Fibroblast of mammary gland (primary cell): Measurements from ENCODE around the gene FLNC.

Experiments used
- DNase-seq: peaks from one replicate; pipeline ENCODE4 v3.0.0-alpha.2; 2010; ENCODE audit warnings: low read depth
- H3K4me3 ChIP-seq: 2 replicates; pipeline ENCODE4 v1.5.1; 2011; ENCODE audit warnings: low read depth, mild to moderate bottlenecking, low read length, moderate library complexity; ENCODE audit not compliant: control insufficient read depth
- TF ChIP-seq, protein P1 (sequence below): conservative IDR thresholded peaks from 2 replicates; pipeline ENCODE4 v1.5.1; 2011; ENCODE audit warnings: low read depth, low read length, inconsistent platforms; ENCODE audit not compliant: control insufficient read depth, insufficient read depth

Gene FLNC

DNA sequence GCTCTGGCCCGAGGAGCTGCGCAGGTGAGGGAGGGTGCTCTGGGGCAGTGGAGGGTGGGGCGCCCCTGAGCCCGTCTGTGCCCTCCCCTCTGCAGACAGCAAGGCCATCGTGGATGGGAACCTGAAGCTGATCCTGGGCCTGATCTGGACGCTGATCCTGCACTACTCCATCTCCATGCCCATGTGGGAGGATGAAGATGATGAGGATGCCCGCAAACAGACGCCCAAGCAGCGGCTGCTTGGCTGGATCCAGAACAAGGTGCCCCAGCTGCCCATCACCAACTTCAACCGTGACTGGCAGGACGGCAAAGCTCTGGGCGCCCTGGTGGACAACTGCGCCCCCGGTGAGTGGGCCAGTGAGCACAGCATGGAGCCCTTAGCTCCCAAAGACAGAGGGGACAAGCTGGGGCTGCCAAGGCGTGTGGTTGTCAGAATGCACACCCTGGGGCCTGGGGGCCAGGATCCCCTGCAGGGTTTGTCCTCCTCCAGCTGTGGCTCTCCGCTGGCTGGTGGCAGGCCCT lies 5.1 kb downstream of the FLNC start:
- TF ChIP-seq, protein P1, sequence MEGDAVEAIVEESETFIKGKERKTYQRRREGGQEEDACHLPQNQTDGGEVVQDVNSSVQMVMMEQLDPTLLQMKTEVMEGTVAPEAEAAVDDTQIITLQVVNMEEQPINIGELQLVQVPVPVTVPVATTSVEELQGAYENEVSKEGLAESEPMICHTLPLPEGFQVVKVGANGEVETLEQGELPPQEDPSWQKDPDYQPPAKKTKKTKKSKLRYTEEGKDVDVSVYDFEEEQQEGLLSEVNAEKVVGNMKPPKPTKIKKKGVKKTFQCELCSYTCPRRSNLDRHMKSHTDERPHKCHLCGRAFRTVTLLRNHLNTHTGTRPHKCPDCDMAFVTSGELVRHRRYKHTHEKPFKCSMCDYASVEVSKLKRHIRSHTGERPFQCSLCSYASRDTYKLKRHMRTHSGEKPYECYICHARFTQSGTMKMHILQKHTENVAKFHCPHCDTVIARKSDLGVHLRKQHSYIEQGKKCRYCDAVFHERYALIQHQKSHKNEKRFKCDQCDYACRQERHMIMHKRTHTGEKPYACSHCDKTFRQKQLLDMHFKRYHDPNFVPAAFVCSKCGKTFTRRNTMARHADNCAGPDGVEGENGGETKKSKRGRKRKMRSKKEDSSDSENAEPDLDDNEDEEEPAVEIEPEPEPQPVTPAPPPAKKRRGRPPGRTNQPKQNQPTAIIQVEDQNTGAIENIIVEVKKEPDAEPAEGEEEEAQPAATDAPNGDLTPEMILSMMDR: no peak
- H3K4me3 ChIP-seq: no peak overlapping the region
- no peak for DNase-seq

DNA sequence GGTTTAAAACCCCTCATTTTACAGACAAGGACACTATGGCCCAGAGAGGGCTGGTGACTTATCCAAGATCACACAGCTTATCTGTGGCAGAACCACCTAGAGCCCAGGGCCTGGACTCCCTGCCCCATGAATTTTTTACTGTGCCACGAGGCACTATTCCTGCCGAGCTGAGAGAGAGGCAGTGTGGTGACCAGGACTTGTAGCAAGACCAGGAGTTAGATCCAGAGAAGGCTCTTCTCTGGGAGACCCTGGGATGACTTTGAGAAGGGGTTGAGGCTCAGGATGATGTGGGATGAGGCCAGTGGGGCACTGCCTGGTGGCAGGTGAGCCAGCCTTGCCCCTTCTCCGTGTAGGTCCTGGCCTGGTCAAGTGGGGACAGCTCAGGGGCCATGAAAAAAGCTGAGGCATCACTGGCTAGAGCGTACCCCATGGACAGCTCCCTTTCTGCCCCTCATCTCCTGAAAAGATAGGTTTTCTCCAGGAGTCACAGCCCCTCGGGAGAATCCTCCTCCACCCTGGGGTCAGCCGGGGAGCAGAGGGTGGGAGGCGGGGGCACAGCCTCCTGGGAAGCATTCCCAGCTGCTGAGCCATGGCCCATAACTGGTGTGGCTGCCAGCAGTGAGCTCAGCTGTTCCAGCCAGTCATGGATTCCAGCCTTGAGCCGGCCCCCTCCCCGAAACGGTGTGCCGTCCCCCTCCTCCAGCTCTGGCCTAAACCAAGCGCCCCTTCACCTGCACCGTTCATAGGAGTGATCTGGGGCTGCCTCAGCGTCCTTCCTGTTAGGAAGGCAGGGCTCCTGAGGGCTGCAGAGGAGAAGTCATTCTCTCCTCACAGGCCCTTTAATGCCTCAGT lies 5.8 kb downstream of the FLNC start:
- no peak overlapping the region for H3K4me3 ChIP-seq
- TF ChIP-seq, protein P1: no peak
- peak; percentile 71 for DNase-seq

DNA sequence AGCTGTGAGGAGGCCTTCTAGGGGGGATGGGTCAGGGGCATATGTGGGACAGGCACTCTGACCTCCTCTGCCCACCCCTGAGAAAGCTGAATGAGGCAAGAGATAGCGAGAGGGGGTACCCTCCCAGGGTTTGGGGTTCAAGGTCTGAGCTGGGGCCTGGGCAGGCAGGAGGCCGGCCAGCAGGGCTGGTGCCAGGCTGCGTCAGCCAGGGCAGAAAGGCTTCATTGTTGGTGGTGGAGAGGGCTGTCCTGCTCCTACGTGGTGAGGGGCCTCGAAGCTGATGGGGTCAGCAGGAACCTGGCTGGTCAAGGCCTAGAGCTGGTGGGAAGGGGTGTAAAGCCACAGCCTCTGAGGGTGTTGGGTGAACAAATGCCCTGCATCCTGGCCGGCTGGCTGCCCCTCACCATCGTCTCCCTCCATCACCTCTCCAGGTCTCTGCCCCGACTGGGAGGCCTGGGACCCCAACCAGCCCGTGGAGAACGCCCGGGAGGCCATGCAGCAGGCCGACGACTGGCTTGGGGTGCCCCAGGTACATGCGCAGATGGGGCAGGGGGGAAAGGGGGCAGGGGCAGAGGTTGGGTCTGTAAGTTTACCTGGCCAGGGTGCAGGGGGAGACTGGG lies 6.6 kb downstream of the FLNC start:
- TF ChIP-seq, protein P1: no peak
- H3K4me3 ChIP-seq: no peak overlapping the region
- no peak for DNase-seq

DNA sequence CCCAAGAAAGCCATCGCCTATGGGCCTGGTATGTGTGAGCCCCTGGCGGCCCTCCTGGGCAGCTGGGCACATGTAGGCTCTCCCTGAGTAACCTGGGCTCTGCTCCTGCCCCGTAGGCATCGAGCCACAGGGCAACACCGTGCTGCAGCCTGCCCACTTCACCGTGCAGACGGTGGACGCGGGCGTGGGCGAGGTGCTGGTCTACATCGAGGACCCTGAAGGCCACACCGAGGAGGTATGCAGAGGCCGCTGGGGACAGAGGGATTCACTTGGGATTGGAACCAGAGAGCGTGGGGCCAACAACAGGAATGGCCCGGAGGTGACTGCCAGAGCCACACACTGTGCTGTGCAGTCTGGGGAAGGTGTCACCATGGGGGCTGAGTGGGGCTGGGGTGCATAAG lies 7.3 kb downstream of the FLNC start:
- H3K4me3 ChIP-seq: no peak overlapping the region
- no peak for DNase-seq
- TF ChIP-seq, protein P1: no peak

DNA sequence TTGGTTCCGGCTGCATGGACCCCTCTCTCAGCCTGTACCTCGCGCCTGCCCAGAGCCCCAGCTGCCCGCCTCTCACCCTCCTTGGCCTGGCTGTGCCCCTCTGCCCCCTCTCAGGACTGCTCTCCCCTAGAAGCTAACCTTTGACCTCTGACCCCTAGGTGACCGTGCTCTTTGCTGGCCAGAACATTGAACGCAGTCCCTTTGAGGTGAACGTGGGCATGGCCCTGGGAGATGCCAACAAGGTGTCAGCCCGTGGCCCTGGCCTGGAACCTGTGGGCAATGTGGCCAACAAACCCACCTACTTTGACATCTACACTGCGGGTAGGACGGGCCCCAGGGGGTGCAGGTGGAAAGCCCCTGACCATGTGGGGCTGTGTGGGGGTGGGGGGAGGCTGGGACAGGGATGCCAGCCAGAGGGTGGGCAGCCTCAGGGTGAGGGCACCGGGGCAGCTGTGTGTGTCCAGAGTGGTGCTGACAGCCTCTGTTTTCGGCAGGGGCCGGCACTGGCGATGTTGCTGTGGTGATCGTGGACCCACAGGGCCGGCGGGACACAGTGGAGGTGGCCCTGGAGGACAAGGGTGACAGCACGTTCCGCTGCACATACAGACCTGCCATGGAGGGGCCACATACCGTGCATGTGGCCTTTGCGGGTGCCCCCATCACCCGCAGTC lies 8.0 kb downstream of the FLNC start:
- DNase-seq: no peak
- TF ChIP-seq, protein P1: no peak
- no peak overlapping the region for H3K4me3 ChIP-seq

DNA sequence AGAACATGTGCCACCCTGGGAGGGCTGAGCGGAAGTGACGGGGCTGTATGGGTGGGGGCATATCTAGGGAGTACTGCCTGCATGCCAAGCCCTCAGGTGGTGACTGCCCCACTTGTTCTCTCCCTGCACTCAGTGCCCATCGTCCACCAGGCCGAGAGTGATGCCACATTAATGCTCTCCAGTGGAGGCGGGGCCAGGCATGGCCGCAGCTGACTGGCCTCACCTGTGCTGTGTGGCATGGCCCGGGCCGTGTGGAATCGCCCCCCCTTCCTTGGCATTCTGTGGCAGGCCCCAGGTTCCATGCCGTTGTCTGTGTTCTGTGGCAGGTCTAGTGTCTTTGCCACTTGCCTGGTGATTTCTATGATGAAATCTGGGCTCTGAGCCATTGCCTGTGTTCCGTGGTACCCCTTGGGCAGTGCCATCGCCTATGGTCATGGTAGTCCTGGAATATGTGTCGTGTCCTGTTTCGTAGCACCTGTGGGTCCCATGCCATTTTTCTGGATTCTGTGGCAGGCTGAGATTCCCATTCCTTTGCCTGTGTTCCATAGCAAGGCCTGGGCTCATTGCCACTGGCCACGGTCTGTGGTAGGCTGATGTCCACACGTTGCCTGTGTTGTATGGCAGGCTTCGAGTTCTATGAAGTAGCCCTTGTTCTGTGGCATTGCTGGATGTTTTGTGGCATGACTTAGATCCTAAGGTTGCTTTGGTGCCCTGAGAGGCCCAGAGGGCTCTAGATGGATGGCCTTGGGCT lies 8.9 kb downstream of the FLNC start:
- TF ChIP-seq, protein P1: no peak
- no peak overlapping the region for H3K4me3 ChIP-seq
- DNase-seq: no peak
